K562 treated with DMSO at 1 percent for 48 hours (cell line): Measurements from ENCODE around the gene TJAP1. TPM values are rescaled to one million over a fixed set of nuclear protein-coding genes. Genes with fewer than 3 reads are reported as not detected.

Experiments
- total RNA-seq: library from RNA; unstranded; fragments of 300-600 nt; gene quantifications from 2 replicates; pipeline ENCODE4 v1.2.3, GENCODE V29; 2022; ENCODE audit warnings: low replicate concordance; ENCODE audit errors: extremely low read depth

The TJAP1 gene, protein sequence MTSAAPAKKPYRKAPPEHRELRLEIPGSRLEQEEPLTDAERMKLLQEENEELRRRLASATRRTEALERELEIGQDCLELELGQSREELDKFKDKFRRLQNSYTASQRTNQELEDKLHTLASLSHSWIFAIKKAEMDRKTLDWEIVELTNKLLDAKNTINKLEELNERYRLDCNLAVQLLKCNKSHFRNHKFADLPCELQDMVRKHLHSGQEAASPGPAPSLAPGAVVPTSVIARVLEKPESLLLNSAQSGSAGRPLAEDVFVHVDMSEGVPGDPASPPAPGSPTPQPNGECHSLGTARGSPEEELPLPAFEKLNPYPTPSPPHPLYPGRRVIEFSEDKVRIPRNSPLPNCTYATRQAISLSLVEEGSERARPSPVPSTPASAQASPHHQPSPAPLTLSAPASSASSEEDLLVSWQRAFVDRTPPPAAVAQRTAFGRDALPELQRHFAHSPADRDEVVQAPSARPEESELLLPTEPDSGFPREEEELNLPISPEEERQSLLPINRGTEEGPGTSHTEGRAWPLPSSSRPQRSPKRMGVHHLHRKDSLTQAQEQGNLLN
- total RNA-seq: not detected in 2 replicates

GRCh38 chr6:43477235-43478007 is at the start of gene TJAP1:
Gene TJAP1 (plus strand): TSS chr6:43477570. CDS start chr6:43499002, 21,432 bp downstream.

GRCh38 chr6:43455531-43456428 is 21.6 kb upstream of the TJAP1 start, which contains the start of gene DLK2:
Gene DLK2 (minus strand): TSS chr6:43455548. CDS start chr6:43454825, 723 bp downstream.

DNA sequence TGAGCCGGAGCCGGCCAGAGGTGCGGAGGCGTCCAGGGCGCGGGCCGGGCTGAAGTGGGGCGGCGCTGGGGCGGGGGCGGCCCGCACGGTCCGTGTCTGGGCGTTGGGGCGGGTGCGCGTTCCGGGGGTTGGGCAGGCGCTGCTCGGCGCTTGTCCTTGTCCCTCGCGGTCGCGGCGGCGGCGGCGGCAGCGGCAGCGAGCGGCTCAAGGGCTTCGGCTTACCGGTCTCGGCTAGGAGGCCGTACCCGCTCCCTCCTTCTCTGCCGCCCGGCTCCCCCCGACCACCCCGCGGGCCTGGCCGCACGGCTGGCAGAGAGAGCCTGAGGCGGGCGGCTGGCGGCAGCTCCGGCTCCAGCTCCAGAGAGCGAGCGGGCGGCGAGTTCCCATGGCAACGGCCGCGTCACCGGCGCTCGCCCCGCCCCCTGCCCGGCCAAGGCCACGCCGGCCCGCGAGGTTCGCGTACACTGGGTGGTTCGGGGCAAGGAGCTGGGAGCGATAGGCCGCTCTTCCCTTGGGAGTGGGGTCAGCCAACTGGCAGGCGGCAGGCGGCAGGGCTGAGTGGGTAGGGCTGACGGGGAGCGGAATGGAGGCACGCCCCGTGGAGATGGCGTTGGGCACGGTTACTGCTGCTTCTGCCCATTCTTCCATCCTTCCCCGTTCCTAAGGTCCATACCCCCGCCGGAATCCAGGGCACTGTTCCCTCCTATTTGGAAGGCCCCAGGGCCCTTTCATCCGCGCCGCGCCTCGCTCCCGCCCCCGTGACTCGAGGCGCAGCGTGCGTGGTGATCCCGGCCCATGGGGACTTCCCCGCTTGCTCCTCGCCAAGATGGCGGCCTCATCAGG is 32.8 kb downstream of the TJAP1 start, which contains the start of gene LRRC73:
LRRC73 (minus strand) TSS at position 363 of the 843 bp plus-strand sequence. CDS start 561 bp downstream, outside the sequence.

DNA sequence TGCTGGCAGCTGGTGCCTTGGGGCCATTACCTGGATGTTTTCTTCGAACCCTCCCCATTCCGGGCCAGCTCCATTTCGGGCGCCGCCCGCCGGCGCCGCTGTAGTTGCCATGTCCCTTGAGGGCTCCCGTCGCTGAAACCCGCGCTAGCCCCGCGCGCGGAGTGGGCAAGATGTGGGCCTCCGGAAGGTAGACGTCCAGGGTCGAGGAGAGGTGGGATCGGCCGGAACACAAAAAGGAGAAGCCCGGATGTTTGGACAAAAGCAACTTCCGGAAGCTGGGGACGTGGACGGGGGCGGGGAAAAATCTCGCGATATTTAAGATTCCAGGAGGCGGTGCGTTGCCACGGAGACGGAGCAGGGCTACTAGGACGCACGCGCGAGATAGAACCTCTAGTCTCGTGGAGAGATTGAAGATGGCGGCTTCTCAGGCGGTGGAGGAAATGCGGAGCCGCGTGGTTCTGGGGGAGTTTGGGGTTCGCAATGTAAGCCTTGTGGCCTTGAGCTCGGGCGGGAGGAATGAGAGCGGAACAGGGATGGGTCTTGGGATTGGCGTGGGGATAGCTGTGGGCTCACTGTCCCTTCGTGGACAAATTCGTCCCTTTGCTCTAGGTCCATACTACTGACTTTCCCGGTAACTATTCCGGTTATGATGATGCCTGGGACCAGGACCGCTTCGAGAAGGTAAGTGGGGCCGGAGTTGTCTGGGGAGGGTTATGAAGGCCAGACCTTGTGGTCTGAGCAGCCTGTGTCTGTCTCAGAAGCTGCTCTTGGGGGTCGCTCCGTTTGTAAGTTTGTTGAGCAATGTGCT is 39.5 kb downstream of the TJAP1 start, which contains the start of the genes POLR1C and YIPF3:
POLR1C (plus strand) TSS at position 393 of the 808 bp plus-strand sequence; CDS start at position 414, 21 bp downstream.
YIPF3 (minus strand) TSS at position 230 of the 808 bp plus-strand sequence; CDS start at position 111, 119 bp downstream.

Other genes starting within 250 kb of the TJAP1 start
- gene DNPH1, start 248.1 kb upstream of the TJAP1 start, total RNA-seq: not detected in 2 replicates
- gene TTBK1, start 234.1 kb upstream of the TJAP1 start, total RNA-seq: not detected in 2 replicates
- not detected in 2 replicates for gene SLC22A7, start 179.3 kb upstream of the TJAP1 start, total RNA-seq
- not detected in 2 replicates for gene CRIP3, start 168.7 kb upstream of the TJAP1 start, total RNA-seq
- gene ZNF318, start 107.9 kb upstream of the TJAP1 start, total RNA-seq: 43.1 TPM in 1 of 2 replicates, not detected in the other
- not detected in 2 replicates for gene ABCC10, start 50.0 kb upstream of the TJAP1 start, total RNA-seq
- not detected in 2 replicates for gene DLK2, start 22.0 kb upstream of the TJAP1 start, total RNA-seq
- gene LRRC73, start 32.8 kb downstream of the TJAP1 start, total RNA-seq: not detected in 2 replicates
- gene YIPF3, start 39.4 kb downstream of the TJAP1 start, total RNA-seq: not detected in 2 replicates
- not detected in 2 replicates for gene POLR1C, start 39.5 kb downstream of the TJAP1 start, total RNA-seq
- gene XPO5, start 98.5 kb downstream of the TJAP1 start, total RNA-seq: not detected in 2 replicates
- not detected in 2 replicates for gene POLH, start 98.6 kb downstream of the TJAP1 start, total RNA-seq
- gene GTPBP2, start 151.7 kb downstream of the TJAP1 start, total RNA-seq: 179 TPM in 1 of 2 replicates, not detected in the other
- not detected in 2 replicates for gene MAD2L1BP, start 158.3 kb downstream of the TJAP1 start, total RNA-seq
- not detected in 2 replicates for gene RSPH9, start 167.5 kb downstream of the TJAP1 start, total RNA-seq
- gene MRPS18A, start 210.2 kb downstream of the TJAP1 start, total RNA-seq: not detected in 2 replicates